Kidney (tissue), 14 donors: ENCODE data around the gene OSBP2. TPM values are rescaled to one million over a fixed set of nuclear protein-coding genes. Genes with fewer than 3 reads are reported as not detected.

Experiments used
- DNase-seq, 5 donors: peaks; one replicate each; pipeline ENCODE4 v3.0.0-alpha.2; 2013 to 2020
- FAIRE-seq: peaks from 2 replicates; lab custom pipeline; 2012; peaks lifted over from hg19 to GRCh38; lab: Jason Lieb, UNC
- H3K27ac ChIP-seq, 2 donors: one replicate each; pipeline ENCODE4 v1.7.0; 2013; ENCODE audit warnings: low read depth in 2 of 2, low read length in 2 of 2, inconsistent platforms in 1 of 2
- H3K27me3 ChIP-seq: one replicate; pipeline ENCODE4 v1.7.1; 2013; ENCODE audit warnings: low read length, inconsistent platforms; ENCODE audit not compliant: control insufficient read depth, insufficient read depth
- H3K36me3 ChIP-seq, 3 donors: one replicate each; pipeline versions ENCODE4 v1.7.0 to v1.7.1; 2013; ENCODE audit warnings: low read length in 3 of 3, control low read depth in 1 of 3, inconsistent platforms in 1 of 3; ENCODE audit not compliant: insufficient read depth in 3 of 3, control insufficient read depth in 2 of 3
- H3K4me1 ChIP-seq, 3 donors: one replicate each; pipeline versions ENCODE4 v1.7.0 to v1.7.1; 2013; ENCODE audit warnings: low read length in 3 of 3, inconsistent platforms in 1 of 3, low read depth in 1 of 3; ENCODE audit not compliant: control insufficient read depth in 2 of 3, insufficient read depth in 2 of 3
- H3K4me3 ChIP-seq, 3 donors: one replicate each; pipeline versions ENCODE4 v1.7.0 to v1.8.1; 2013; ENCODE audit warnings: low read length in 3 of 3, control low read depth in 1 of 3, inconsistent platforms in 1 of 3
- H3K9ac ChIP-seq, 3 donors: one replicate each; pipeline versions ENCODE4 v1.7.0 to v1.7.1; 2013; ENCODE audit warnings: low read length in 3 of 3, control low read depth in 1 of 3, inconsistent platforms in 1 of 3
- H3K9me3 ChIP-seq, 3 donors: one replicate each; pipeline versions ENCODE4 v1.7.0 to v1.7.1; 2013; ENCODE audit warnings: low read length in 3 of 3, control low read depth in 1 of 3, inconsistent platforms in 1 of 3; ENCODE audit not compliant: control insufficient read depth in 2 of 3, insufficient read depth in 1 of 3
- intact Hi-C: fragments of 100-400 bp; cut with DNase I; formaldehyde crosslinking; loops from one replicate; pipeline ENCODE4 v1.11.1; 2022
- polyA plus RNA-seq: library from polyadenylated mRNA; stranded (reverse); fragments of 350-450 nt; fragmentation: Illumina TruSeq; extraction: RNeasy Lipid Tissue Mini Kit (QIAGEN cat#74804); gene quantifications from one replicate; pipeline ENCODE4 v1.2.3, GENCODE V29; 2014; ENCODE audit warnings: low read depth, low replicate concordance; ENCODE audit not compliant: insufficient read depth
- total RNA-seq: library from RNA; stranded (reverse); fragmentation: NEBNext Ultra II Directional; extraction: Animal tissue kit (Norgen Biotek cat#: 25700); gene quantifications from one replicate; pipeline ENCODE4 v1.2.1, GENCODE V29; 2021
- TF ChIP-seq, protein P1 (sequence below): IDR thresholded peaks from 3 replicates; pipeline ENCODE4 v1.5.1; 2012; ENCODE audit warnings: mild to moderate bottlenecking, moderate library complexity, borderline replicate concordance; ENCODE audit not compliant: insufficient read depth; ENCODE audit errors: extremely low read depth
- donor health status: control.
- donor health status: control.
- donor health status: control.
- donor health status: control.
- donor health status: control.
- donor health status: DM: yes; HTN: yes; CAD: no.
- donor health status: Normal renal cell carcinoma (clear cell type).

Gene OSBP2
- total and polyA plus RNA-seq, 2 donors from 2014 or later: 3.4 to 4.0 TPM

DNA sequence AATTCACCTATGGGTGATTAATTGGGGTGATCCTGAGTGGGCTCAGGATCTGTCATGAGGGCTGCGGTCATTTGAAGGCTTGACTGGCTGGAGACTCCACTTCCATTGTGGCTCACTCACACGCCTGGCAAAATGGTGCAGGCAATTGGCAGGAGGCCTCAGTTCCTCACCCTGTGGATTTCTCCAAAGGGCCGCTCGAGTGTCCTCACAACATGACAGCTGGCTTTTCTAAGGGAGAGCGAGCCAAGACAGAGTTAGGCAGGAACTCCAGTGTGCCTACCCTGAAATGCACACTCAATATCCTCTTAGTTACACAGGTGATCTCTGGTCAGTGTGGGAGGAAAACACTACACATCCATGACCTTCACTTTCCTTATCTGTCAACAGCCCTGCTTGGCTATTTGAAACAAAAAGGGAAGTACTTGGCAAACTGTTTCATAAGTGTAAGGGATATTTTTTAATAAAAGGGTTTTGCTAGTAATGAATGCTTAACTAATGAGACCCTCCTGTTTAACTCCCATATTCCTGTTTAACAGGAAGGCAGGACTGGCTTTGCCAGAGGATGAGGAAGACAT, 25.7 kb downstream of the OSBP2 start:
- H3K4me1 ChIP-seq: no peaks in the 10 kb centered on the region
- TF ChIP-seq, protein P1, sequence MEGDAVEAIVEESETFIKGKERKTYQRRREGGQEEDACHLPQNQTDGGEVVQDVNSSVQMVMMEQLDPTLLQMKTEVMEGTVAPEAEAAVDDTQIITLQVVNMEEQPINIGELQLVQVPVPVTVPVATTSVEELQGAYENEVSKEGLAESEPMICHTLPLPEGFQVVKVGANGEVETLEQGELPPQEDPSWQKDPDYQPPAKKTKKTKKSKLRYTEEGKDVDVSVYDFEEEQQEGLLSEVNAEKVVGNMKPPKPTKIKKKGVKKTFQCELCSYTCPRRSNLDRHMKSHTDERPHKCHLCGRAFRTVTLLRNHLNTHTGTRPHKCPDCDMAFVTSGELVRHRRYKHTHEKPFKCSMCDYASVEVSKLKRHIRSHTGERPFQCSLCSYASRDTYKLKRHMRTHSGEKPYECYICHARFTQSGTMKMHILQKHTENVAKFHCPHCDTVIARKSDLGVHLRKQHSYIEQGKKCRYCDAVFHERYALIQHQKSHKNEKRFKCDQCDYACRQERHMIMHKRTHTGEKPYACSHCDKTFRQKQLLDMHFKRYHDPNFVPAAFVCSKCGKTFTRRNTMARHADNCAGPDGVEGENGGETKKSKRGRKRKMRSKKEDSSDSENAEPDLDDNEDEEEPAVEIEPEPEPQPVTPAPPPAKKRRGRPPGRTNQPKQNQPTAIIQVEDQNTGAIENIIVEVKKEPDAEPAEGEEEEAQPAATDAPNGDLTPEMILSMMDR: no peak
- H3K27me3 ChIP-seq: no peaks in the 10 kb centered on the region
- H3K4me3 ChIP-seq: no peak overlapping the region
- H3K27ac ChIP-seq: no peak overlapping the region
- H3K9me3 ChIP-seq: no peaks in the 10 kb centered on the region
- DNase-seq: no peak
- no peak overlapping the region for H3K9ac ChIP-seq
- no peaks in the 10 kb centered on the region for H3K36me3 ChIP-seq
- intact Hi-C loops: no loop called here
- no peak for FAIRE-seq

GRCh38 chr22:30721741-30722140, 27.1 kb downstream of the OSBP2 start:
- intact Hi-C loops: no loop called here
- Histone ChIP-seq H3K9me3 (no peaks in the 10 kb centered on the region), H3K9ac (no peak overlapping the region), H3K4me1 (no peaks in the 10 kb centered on the region), H3K27me3 (no peaks in the 10 kb centered on the region), H3K27ac (no peak overlapping the region), H3K4me3 (no peak overlapping the region), H3K36me3 (no peaks in the 10 kb centered on the region)
- DNase-seq (no peak), FAIRE-seq (no peak)
- TF ChIP-seq, protein P1: no peak

- no peaks in the 10 kb centered on the region for H3K36me3 ChIP-seq
- no peak overlapping the region for H3K4me3 ChIP-seq
- FAIRE-seq (no peak), DNase-seq (no peak)
- intact Hi-C loops: no loop called here
- H3K27ac ChIP-seq: no peak overlapping the region
- TF ChIP-seq, protein P1: no peak
- H3K9me3 ChIP-seq: no peaks in the 10 kb centered on the region
- no peaks in the 10 kb centered on the region for H3K4me1 ChIP-seq
- no peaks in the 10 kb centered on the region for H3K27me3 ChIP-seq
- H3K9ac ChIP-seq: no peak overlapping the region
Observed at GRCh38 chr22:30728826-30729225, 34.2 kb downstream of the OSBP2 start.

DNA sequence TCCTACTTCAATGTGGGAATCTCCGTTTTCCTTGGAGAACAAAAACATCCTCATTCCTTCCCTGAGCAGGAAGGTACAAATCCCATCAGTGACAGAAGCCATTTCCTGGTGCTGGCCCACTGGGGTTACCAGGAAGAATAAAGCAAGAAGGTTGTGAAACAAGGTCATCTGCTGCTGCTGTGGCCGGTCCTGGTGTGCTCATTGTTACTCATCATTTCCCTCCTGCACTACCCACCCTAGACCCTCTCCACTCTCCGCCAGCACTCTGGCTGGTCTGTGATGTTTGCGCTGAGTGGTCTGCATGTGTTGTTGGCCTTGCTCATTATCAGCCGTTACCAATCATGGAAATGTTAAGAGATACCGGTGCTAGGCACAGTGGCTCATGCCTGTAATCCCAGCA, 37.0 kb downstream of the OSBP2 start:
- intact Hi-C loops: no loop called here
- no peak overlapping the region for H3K9ac ChIP-seq
- FAIRE-seq: no peak

More for the DNA sequence above, 37.0 kb downstream of the OSBP2 start:
- Histone ChIP-seq H3K9me3 (no peaks in the 10 kb centered on the region), H3K36me3 (no peaks in the 10 kb centered on the region), H3K4me3 (no peak overlapping the region), H3K27ac (no peak overlapping the region), H3K4me1 (no peaks in the 10 kb centered on the region), H3K27me3 (no peaks in the 10 kb centered on the region)
- TF ChIP-seq, protein P1: no peak
- DNase-seq: no peak
